HepG2 (cell line): ENCODE data around the gene TTC39C. TPM values are rescaled to one million over a fixed set of nuclear protein-coding genes. Genes with fewer than 3 reads are reported as not detected.

Experiments
- CENPX ChIP-seq: sonication (generic); formaldehyde crosslinking; IDR thresholded peaks from 2 replicates; pipeline ENCODE4 v1.9.0; 2021; ENCODE audit warnings: mild to moderate bottlenecking, missing genetic modification reagents, moderate library complexity
- CHD2 ChIP-seq: IDR thresholded peaks from 2 replicates; pipeline ENCODE4 v1.6.1; 2011; ENCODE audit warnings: low read depth, low read length, improper control_type of control experiment
- FLYWCH1 ChIP-seq: sonication (generic); formaldehyde crosslinking; IDR thresholded peaks from 2 replicates; pipeline ENCODE4 v1.8.1; 2023; ENCODE audit warnings: mild to moderate bottlenecking, missing genetic modification reagents
- FOXK1 ChIP-seq: sonication (generic); formaldehyde crosslinking; IDR thresholded peaks from 2 replicates; pipeline ENCODE4 v1.4.0; 2020; ENCODE audit warnings: low read depth, missing genetic modification reagents, borderline replicate concordance
- GATAD1 ChIP-seq: IDR thresholded peaks from 2 replicates; pipeline ENCODE4 v1.6.1; 2016; ENCODE audit warnings: missing genetic modification reagents, missing compliant biosample characterization
- GLMP ChIP-seq: sonication (generic); formaldehyde crosslinking; IDR thresholded peaks from 2 replicates; pipeline ENCODE4 v1.9.0; 2021; ENCODE audit warnings: missing genetic modification reagents, mild to moderate bottlenecking, borderline replicate concordance
- HDAC2 ChIP-seq: sonication (generic); formaldehyde crosslinking; IDR thresholded peaks from 2 replicates; pipeline ENCODE4 v1.4.0; 2020; ENCODE audit warnings: missing genetic modification reagents
- KAT2B ChIP-seq: fragments of 150-350 bp; IDR thresholded peaks from 2 replicates; pipeline ENCODE4 v1.6.1; 2014; ENCODE audit warnings: low read depth, low read length, borderline replicate concordance
- LCORL ChIP-seq, 2 experiments: fragments of 450-650 bp in 1 of 2; sonication (generic) in 1 of 2; formaldehyde crosslinking in 1 of 2; IDR thresholded peaks; 2 replicates each; pipeline versions ENCODE4 v1.5.0 to v1.6.1; 2017 to 2020; ENCODE audit warnings: antibody characterized with exemption in 1 of 2, missing genetic modification reagents in 1 of 2
- MAFF ChIP-seq: IDR thresholded peaks from 2 replicates; pipeline ENCODE4 v1.6.1; 2011; ENCODE audit warnings: low read depth, low read length, improper control_type of control experiment
- MXD3 ChIP-seq: IDR thresholded peaks from 2 replicates; pipeline ENCODE4 v1.6.1; 2016; ENCODE audit warnings: mild to moderate bottlenecking, missing biosample characterization, missing genetic modification reagents
- PAXIP1 ChIP-seq: sonication (generic); formaldehyde crosslinking; conservative IDR thresholded peaks from 2 replicates; pipeline ENCODE4 v1.4.0; 2020; ENCODE audit warnings: mild to moderate bottlenecking, missing genetic modification reagents, moderate library complexity
- POLR2AphosphoS5 ChIP-seq: IDR thresholded peaks from 2 replicates; pipeline ENCODE4 v1.6.1; 2012; ENCODE audit warnings: low read depth, low read length
- SETDB1 ChIP-seq: sonication (generic); formaldehyde crosslinking; IDR thresholded peaks from 2 replicates; pipeline ENCODE4 v1.5.1; 2020; ENCODE audit warnings: missing genetic modification reagents, mild to moderate bottlenecking, borderline replicate concordance
- TBL1XR1 ChIP-seq: fragments of 150-350 bp; IDR thresholded peaks from 2 replicates; pipeline ENCODE4 v1.6.1; 2014; ENCODE audit warnings: borderline replicate concordance, low read length; ENCODE audit not compliant: partially characterized antibody
- polyA plus RNA-seq, 8 experiments: library from polyadenylated mRNA; depleted of rRNA in 3 of 8; stranded (reverse) in 7 of 8; unstranded in 1 of 8; fragments of >200 nt; fragmentation: Illumina TruSeq in 4 of 8; extraction: Trizol in 4 of 8; gene quantifications; 2 replicates each; pipeline versions ENCODE4 v1.2.1 to v1.2.3, GENCODE V29; 2011 to 2016; ENCODE audit warnings: low read depth in 4 of 8, missing spikeins in 1 of 8, mixed read lengths in 1 of 8; ENCODE audit not compliant: insufficient read depth in 1 of 8
- total RNA-seq, 5 experiments: library from RNA; depleted of rRNA; stranded (reverse); fragments of >200 nt; fragmentation: Illumina TruSeq; extraction: Trizol; gene quantifications; 2 replicates each; pipeline ENCODE4 v1.2.3, GENCODE V29; 2016; ENCODE audit warnings: low read depth in 1 of 5
- TF ChIP-seq, protein P1 (sequence below), 2 experiments: sonication (generic) in 1 of 2; formaldehyde crosslinking in 1 of 2; IDR thresholded peaks; 2 replicates each; pipeline versions ENCODE4 v1.4.0 to v1.6.1; 2016 to 2020; ENCODE audit warnings: borderline replicate concordance in 1 of 2, low read depth in 1 of 2, mild to moderate bottlenecking in 1 of 2, missing genetic modification reagents in 1 of 2
- TF ChIP-seq, protein P2 (sequence below): sonication (generic); formaldehyde crosslinking; conservative IDR thresholded peaks from 2 replicates; pipeline ENCODE4 v1.8.0; 2022; ENCODE audit warnings: missing genetic modification reagents

Gene TTC39C
- total and polyA plus RNA-seq, 2 of the 13 experiments (the other 11 are each of a cell fraction or from before 2014, with no cell fraction given): 19.1 to 25.9 TPM

DNA sequence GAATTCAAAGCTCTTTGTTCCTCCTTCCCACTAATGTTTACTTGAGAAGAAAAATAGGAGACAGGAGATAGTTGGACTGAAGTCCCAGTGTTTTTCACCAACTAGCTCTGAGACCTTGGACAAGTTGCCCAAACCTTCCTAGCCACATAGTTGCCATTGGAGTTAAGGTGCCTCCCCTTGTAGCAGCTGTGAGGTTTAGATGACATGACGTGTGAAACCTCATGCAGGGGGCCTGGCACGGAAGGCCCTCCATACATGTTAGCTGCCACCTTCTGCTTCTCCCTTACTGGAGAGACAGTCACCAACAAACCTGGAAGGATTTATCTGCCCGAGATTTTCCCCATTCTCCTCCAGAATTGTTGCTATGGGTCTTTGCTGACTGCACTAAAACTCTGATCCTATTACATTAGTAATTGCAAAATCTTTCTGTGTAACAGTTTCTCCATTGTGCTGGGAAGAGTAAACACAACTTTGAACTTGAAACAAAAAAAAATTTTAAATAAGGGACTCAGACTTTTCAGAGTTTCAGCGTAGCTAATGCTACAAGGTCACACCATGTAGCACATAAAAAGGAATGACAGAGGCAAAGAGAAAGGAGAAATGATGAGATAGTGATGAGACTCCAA, 100.5 kb downstream of the TTC39C start (continued):
- TF ChIP-seq, protein P1, sequence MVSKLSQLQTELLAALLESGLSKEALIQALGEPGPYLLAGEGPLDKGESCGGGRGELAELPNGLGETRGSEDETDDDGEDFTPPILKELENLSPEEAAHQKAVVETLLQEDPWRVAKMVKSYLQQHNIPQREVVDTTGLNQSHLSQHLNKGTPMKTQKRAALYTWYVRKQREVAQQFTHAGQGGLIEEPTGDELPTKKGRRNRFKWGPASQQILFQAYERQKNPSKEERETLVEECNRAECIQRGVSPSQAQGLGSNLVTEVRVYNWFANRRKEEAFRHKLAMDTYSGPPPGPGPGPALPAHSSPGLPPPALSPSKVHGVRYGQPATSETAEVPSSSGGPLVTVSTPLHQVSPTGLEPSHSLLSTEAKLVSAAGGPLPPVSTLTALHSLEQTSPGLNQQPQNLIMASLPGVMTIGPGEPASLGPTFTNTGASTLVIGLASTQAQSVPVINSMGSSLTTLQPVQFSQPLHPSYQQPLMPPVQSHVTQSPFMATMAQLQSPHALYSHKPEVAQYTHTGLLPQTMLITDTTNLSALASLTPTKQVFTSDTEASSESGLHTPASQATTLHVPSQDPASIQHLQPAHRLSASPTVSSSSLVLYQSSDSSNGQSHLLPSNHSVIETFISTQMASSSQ (IDR thresholded peaks at IDR 0.05; ENCODE audit: low read depth): 0 out of 2 replicates have a peak, but pooled peaks have one; percentile 21
- TF ChIP-seq, protein P1 (CRISPR knock-in tag; IDR thresholded peaks at IDR 0.05; ENCODE audit: borderline replicate concordance): peak; percentile 28; the same call in 1 of the 2 replicates
- TF ChIP-seq KAT2B (no peak), HDAC2 (CRISPR knock-in tag) (peak; percentile 16; the same call in 1 of the 2 replicates), MXD3 (CRISPR knock-in tag) (no peak), CENPX (CRISPR knock-in tag) (no peak), GLMP (no peak), MAFF (peak; percentile 63), SETDB1 (CRISPR knock-in tag) (no peak), FOXK1 (CRISPR knock-in tag) (peak; percentile 18; the same call in 1 of the 2 replicates), POLR2AphosphoS5 (no peak), FLYWCH1 (CRISPR knock-in tag) (no peak), CHD2 (no peak), TBL1XR1 (peak; percentile 82), GATAD1 (CRISPR knock-in tag) (no peak), PAXIP1 (CRISPR knock-in tag) (peak; percentile 53), LCORL (IDR thresholded peaks at IDR 0.05) (no peak), LCORL (CRISPR knock-in tag; IDR thresholded peaks at IDR 0.05) (no peak)
- TF ChIP-seq, protein P2, sequence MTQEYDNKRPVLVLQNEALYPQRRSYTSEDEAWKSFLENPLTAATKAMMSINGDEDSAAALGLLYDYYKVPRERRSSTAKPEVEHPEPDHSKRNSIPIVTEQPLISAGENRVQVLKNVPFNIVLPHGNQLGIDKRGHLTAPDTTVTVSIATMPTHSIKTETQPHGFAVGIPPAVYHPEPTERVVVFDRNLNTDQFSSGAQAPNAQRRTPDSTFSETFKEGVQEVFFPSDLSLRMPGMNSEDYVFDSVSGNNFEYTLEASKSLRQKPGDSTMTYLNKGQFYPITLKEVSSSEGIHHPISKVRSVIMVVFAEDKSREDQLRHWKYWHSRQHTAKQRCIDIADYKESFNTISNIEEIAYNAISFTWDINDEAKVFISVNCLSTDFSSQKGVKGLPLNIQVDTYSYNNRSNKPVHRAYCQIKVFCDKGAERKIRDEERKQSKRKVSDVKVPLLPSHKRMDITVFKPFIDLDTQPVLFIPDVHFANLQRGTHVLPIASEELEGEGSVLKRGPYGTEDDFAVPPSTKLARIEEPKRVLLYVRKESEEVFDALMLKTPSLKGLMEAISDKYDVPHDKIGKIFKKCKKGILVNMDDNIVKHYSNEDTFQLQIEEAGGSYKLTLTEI: no peak
